ENCODE measurements around the gene FMN2.

DNA sequence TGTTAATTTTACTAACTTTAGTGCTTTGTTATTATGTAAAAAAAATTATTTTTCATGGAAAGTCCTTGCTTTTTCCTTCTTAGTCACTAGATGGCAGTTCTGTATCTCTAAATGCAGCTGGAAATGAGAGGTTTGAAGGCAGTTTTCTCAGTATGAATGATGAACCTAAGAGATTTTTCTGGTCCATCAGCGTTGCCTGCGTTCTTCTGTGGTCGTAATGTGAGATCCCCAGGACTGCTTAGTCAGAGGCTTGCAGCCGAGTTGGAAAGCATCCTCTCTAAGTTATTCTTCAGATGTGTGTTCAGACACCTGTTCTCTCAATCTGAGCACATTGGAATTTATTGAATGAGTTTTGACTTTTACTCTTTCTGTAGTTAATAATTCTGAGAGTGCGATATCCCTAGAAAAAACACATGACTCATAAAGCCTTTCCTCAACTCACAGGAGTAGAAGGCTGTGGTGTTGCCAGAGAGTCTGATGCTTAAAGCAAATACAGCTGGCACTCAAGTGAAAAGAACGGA lies 99.3 kb downstream of the FMN2 start:
- TF ChIP-seq, protein P1, sequence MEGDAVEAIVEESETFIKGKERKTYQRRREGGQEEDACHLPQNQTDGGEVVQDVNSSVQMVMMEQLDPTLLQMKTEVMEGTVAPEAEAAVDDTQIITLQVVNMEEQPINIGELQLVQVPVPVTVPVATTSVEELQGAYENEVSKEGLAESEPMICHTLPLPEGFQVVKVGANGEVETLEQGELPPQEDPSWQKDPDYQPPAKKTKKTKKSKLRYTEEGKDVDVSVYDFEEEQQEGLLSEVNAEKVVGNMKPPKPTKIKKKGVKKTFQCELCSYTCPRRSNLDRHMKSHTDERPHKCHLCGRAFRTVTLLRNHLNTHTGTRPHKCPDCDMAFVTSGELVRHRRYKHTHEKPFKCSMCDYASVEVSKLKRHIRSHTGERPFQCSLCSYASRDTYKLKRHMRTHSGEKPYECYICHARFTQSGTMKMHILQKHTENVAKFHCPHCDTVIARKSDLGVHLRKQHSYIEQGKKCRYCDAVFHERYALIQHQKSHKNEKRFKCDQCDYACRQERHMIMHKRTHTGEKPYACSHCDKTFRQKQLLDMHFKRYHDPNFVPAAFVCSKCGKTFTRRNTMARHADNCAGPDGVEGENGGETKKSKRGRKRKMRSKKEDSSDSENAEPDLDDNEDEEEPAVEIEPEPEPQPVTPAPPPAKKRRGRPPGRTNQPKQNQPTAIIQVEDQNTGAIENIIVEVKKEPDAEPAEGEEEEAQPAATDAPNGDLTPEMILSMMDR (IDR thresholded peaks at IDR 0.05; ENCODE audit: insufficient read depth, low read length), result no peak
- no peak for TF ChIP-seq POLR2AphosphoS5 (IDR thresholded peaks at IDR 0.05; ENCODE audit: low read depth)
- TF ChIP-seq, protein P2, sequence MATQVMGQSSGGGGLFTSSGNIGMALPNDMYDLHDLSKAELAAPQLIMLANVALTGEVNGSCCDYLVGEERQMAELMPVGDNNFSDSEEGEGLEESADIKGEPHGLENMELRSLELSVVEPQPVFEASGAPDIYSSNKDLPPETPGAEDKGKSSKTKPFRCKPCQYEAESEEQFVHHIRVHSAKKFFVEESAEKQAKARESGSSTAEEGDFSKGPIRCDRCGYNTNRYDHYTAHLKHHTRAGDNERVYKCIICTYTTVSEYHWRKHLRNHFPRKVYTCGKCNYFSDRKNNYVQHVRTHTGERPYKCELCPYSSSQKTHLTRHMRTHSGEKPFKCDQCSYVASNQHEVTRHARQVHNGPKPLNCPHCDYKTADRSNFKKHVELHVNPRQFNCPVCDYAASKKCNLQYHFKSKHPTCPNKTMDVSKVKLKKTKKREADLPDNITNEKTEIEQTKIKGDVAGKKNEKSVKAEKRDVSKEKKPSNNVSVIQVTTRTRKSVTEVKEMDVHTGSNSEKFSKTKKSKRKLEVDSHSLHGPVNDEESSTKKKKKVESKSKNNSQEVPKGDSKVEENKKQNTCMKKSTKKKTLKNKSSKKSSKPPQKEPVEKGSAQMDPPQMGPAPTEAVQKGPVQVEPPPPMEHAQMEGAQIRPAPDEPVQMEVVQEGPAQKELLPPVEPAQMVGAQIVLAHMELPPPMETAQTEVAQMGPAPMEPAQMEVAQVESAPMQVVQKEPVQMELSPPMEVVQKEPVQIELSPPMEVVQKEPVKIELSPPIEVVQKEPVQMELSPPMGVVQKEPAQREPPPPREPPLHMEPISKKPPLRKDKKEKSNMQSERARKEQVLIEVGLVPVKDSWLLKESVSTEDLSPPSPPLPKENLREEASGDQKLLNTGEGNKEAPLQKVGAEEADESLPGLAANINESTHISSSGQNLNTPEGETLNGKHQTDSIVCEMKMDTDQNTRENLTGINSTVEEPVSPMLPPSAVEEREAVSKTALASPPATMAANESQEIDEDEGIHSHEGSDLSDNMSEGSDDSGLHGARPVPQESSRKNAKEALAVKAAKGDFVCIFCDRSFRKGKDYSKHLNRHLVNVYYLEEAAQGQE (IDR thresholded peaks at IDR 0.05; ENCODE audit: insufficient replicate concordance, low read depth), result no peak
